OCI-LY3 (cell line): ENCODE measurements around the gene ZBTB8A.

Experiments
- H2AFZ ChIP-seq: fragments of 200-600, 300-600 bp; shearing (Covaris generic); 2 replicates; pipeline ENCODE4 v1.6.0; 2014; ENCODE audit warnings: antibody characterized with exemption, low read depth, low read length
- H3K27ac ChIP-seq: fragments of 200-600, 300-600 bp; sonication (generic); 2 replicates; pipeline ENCODE4 v1.5.1; 2014; ENCODE audit warnings: mild to moderate bottlenecking, low read length, moderate library complexity, mixed read lengths
- H3K27me3 ChIP-seq: fragments of 200-600, 300-600 bp; sonication (generic); 2 replicates; pipeline ENCODE4 v1.6.1; 2014; ENCODE audit warnings: low read depth, low read length, mixed read lengths
- H3K36me3 ChIP-seq: fragments of 200-600, 300-600 bp; sonication (generic); replicated peaks from 2 replicates; pipeline ENCODE3; 2014; ENCODE audit warnings: low read depth, low read length, mixed read lengths
- H3K4me1 ChIP-seq: fragments of 300-600, 200-600 bp; sonication (generic); 2 replicates; pipeline ENCODE4 v1.6.1; 2014; ENCODE audit warnings: low read length, mixed read lengths
- H3K4me2 ChIP-seq: fragments of 200-600, 300-600 bp; sonication (generic); 2 replicates; pipeline ENCODE4 v1.6.1; 2014; ENCODE audit warnings: low read length, mixed read lengths
- H3K4me3 ChIP-seq: fragments of 300-600, 200-600 bp; sonication (generic); 2 replicates; pipeline ENCODE4 v1.5.1; 2014; ENCODE audit warnings: antibody characterized with exemption, mild to moderate bottlenecking, low read length, moderate library complexity
- H3K79me2 ChIP-seq: fragments of 300-600, 200-600 bp; shearing (Covaris generic); 2 replicates; pipeline ENCODE4 v1.6.1; 2014; ENCODE audit warnings: mild to moderate bottlenecking, low read length, mixed read lengths
- H3K9ac ChIP-seq: fragments of 300-600, 200-600 bp; shearing (Covaris generic); 2 replicates; pipeline ENCODE4 v1.6.0; 2014; ENCODE audit warnings: mild to moderate bottlenecking, low read length, moderate library complexity
- H3K9me3 ChIP-seq: fragments of 200-600, 300-600 bp; shearing (Covaris generic); 2 replicates; pipeline ENCODE4 v1.6.1; 2014; ENCODE audit warnings: low read length, mixed read lengths; ENCODE audit not compliant: insufficient read depth
- H4K20me1 ChIP-seq: fragments of 200-600, 300-600 bp; sonication (generic); 2 replicates; pipeline ENCODE4 v1.6.1; 2016; ENCODE audit warnings: low read length, mixed read lengths; ENCODE audit not compliant: insufficient read depth
- CTCF ChIP-seq: fragments of 200-600, 300-600 bp; sonication (generic); IDR thresholded peaks from 2 replicates; pipeline ENCODE4 v1.5.1; 2014; ENCODE audit warnings: antibody characterized with exemption, low read length, low read depth
- EZH2phosphoT487 ChIP-seq: fragments of 200-600 bp; shearing (Covaris generic); IDR thresholded peaks from 2 replicates; pipeline ENCODE4 v1.6.1; 2018; ENCODE audit warnings: antibody characterized with exemption, mixed run types, low read depth

Gene ZBTB8A

DNA sequence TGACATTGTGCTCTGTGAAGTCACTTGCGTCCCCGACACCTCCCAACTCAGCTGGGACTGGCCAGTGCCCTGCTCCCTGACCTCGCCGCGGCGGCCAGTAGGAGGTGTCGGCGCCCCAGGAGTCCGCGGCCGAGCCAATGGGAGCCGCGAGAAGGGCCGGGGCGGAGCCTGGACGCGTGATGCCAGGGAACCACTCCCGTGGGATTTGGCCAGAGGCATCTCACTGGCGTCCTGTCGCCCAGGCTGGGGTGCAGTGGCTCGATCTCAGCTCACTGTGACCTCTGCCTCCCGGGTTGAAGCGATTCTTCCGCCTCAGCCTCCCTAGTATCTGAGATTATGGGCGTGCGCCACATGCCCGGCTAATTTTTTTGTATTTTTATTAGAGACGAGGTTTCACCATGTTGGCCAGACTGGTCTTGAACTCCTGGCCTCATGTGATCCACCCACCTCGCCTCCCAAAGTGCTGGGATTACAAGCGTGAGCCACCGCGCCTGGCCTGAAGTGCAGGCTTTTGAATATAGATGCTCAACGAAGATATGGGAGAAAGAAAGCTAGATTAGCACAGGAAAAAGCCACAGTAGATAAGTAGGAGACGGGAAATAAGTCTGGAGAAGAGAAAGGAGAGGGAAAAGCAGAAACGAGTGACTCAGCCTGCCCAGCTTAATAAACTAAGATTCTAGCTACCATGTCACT, 73.1 kb downstream of the ZBTB8A start:
- H3K27me3 ChIP-seq: no peaks in the 10 kb centered on the region
- no peak overlapping the region for H3K4me3 ChIP-seq
- no peak overlapping the region for H3K27ac ChIP-seq
- H3K9ac ChIP-seq: no peak overlapping the region
- H3K36me3 ChIP-seq: no peaks in the 10 kb centered on the region
- H3K79me2 ChIP-seq: no peaks in the 10 kb centered on the region
- no peak overlapping the region for H2AFZ ChIP-seq
- TF ChIP-seq CTCF (no peak), EZH2phosphoT487 (no peak)
- H3K9me3 ChIP-seq: no peaks in the 10 kb centered on the region
- no peaks in the 10 kb centered on the region for H4K20me1 ChIP-seq
- H3K4me1 ChIP-seq: peaks cover 16% of the 10 kb centered on the region
- H3K4me2 ChIP-seq: no peak overlapping the region

DNA sequence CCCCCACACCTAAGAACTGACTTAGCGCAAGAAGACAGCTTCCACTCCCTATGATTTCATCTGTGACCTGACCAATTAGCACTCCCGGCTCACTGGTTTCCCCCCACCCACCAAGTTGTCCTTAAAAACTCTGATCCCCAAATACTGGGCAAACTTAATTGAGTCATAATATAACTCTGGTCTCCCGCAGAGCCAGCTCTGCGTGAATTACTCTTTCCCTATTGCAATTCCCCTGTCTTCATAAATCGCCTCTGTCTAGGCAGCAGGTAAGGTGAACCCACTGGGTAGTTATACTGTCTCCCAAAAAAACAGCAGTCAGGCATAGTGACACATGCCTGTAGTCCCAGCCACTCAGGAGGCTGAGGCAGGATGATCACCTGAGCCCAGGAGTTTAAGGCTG, 74.2 kb downstream of the ZBTB8A start:
- H3K4me3 ChIP-seq: no peak overlapping the region
- H3K36me3 ChIP-seq: no peaks in the 10 kb centered on the region
- TF ChIP-seq EZH2phosphoT487: no peak
- TF ChIP-seq CTCF: no peak
- no peaks in the 10 kb centered on the region for H4K20me1 ChIP-seq
- no peak overlapping the region for H3K27ac ChIP-seq
- H3K79me2 ChIP-seq: no peaks in the 10 kb centered on the region
- H3K4me2 ChIP-seq: no peak overlapping the region
- no peak overlapping the region for H3K9ac ChIP-seq
- H3K27me3 ChIP-seq: no peaks in the 10 kb centered on the region
- H3K4me1 ChIP-seq: peaks cover 6% of the 10 kb centered on the region
- H3K9me3 ChIP-seq: no peaks in the 10 kb centered on the region
- no peak overlapping the region for H2AFZ ChIP-seq

GRCh38 chr1:32618673-32619221, 79.5 kb downstream of the ZBTB8A start:
- TF ChIP-seq EZH2phosphoT487: no peak
- TF ChIP-seq CTCF: no peak
- no peaks in the 10 kb centered on the region for H3K27me3 ChIP-seq
- H3K4me1 ChIP-seq: peaks cover 32% of the 10 kb centered on the region
- no peak overlapping the region for H3K9ac ChIP-seq
- no peaks in the 10 kb centered on the region for H4K20me1 ChIP-seq
- peaks cover 5% of the 10 kb centered on the region for H3K36me3 ChIP-seq
- H3K9me3 ChIP-seq: no peaks in the 10 kb centered on the region
- no peak overlapping the region for H3K4me3 ChIP-seq
- no peak overlapping the region; the same call in 1 of the 2 replicates for H3K4me2 ChIP-seq
- H3K27ac ChIP-seq: no peak overlapping the region
- no peaks in the 10 kb centered on the region for H3K79me2 ChIP-seq
- H2AFZ ChIP-seq: no peak overlapping the region

- Histone ChIP-seq H3K9me3 (no peaks in the 10 kb centered on the region), H3K79me2 (no peaks in the 10 kb centered on the region), H3K4me2 (peak overlapping the region; percentile 92), H3K9ac (peak overlapping the region; percentile 53; the same call in 1 of the 2 replicates), H3K27ac (peak overlapping the region; percentile 88), H4K20me1 (no peaks in the 10 kb centered on the region), H3K27me3 (no peaks in the 10 kb centered on the region), H2AFZ (no peak overlapping the region), H3K4me1 (peaks cover 39% of the 10 kb centered on the region), H3K36me3 (peaks cover 8% of the 10 kb centered on the region), H3K4me3 (peak overlapping the region; percentile 62)
- TF ChIP-seq EZH2phosphoT487 (no peak), CTCF (peak; percentile 45)
Measured at GRCh38 chr1:32619701-32620485, 80.7 kb downstream of the ZBTB8A start.
